Heart left ventricle (tissue), 16 donors: ENCODE data around the gene RANBP17. TPM values are rescaled to one million over a fixed set of nuclear protein-coding genes. Genes with fewer than 3 reads are reported as not detected.

Source experiments
- ATAC-seq, 4 donors: fragments of 200-7000 bp; cut with Tn5 transposase; one replicate each; pipeline ENCODE4 v1.9.1; 2020 to 2022; ENCODE audit warnings: moderate library complexity in 4 of 4, mild to moderate bottlenecking in 3 of 4, moderate number of reproducible peaks in 1 of 4
- DNase-seq, 5 donors: peaks; one replicate each; pipeline ENCODE4 v3.0.0-alpha.2; 2020
- H3K27ac ChIP-seq, 12 donors: fragments of 200-600 bp; sonication (generic) in 4 of 12; one replicate each; pipeline versions ENCODE4 v1.5.0 to v1.8.0; 2016 to 2022; ENCODE audit warnings: mild to moderate bottlenecking in 2 of 12
- H3K27me3 ChIP-seq, 9 donors: fragments of 200-600 bp; sonication (generic) in 2 of 9; one replicate each; pipeline versions ENCODE4 v1.5.1 to v1.8.0; 2016 to 2022; ENCODE audit warnings: mild to moderate bottlenecking in 3 of 9
- H3K36me3 ChIP-seq, 9 donors: fragments of 200-600 bp; sonication (generic) in 2 of 9; one replicate each; pipeline versions ENCODE4 v1.5.0 to v1.8.0; 2018 to 2022; ENCODE audit warnings: mild to moderate bottlenecking in 2 of 9
- H3K4me1 ChIP-seq, 12 donors: fragments of 200-600 bp; sonication (generic) in 4 of 12; one replicate each; pipeline versions ENCODE4 v1.5.0 to v1.8.0; 2016 to 2022; ENCODE audit warnings: mild to moderate bottlenecking in 3 of 12
- H3K4me3 ChIP-seq, 12 donors: fragments of 200-600 bp; sonication (generic) in 4 of 12; one replicate each; pipeline versions ENCODE4 v1.5.0 to v1.8.0; 2017 to 2022; ENCODE audit warnings: mild to moderate bottlenecking in 9 of 12, moderate library complexity in 4 of 12
- H3K9me3 ChIP-seq, 12 donors: fragments of 200-600 bp; sonication (generic) in 4 of 12; one replicate each; pipeline versions ENCODE4 v1.5.0 to v1.8.0; 2016 to 2022; ENCODE audit warnings: mild to moderate bottlenecking in 1 of 12
- CTCF ChIP-seq, 12 donors: fragments of 200-600 bp; sonication (generic) in 4 of 12; IDR thresholded peaks; one replicate each; pipeline versions ENCODE4 v1.5.0 to v1.8.0; 2018 to 2022; ENCODE audit warnings: antibody characterized with exemption in 12 of 12, mild to moderate bottlenecking in 5 of 12
- POLR2A ChIP-seq, 2 donors: fragments of 450-650 bp; IDR thresholded peaks; one replicate each; pipeline ENCODE4 v1.6.1; 2017; ENCODE audit warnings: antibody characterized with exemption in 2 of 2, mild to moderate bottlenecking in 2 of 2, moderate library complexity in 2 of 2
- WGBS, 4 donors: extraction: QIAGEN DNeasy Blood & Tissue Kit in 2 of 4; methylation state at CpG; one replicate each; pipeline versions ENCODE4 v1.1.5 to v1.1.7; 2013 to 2018; 5-methylcytosine and 5-hydroxymethylcytosine counted together
- intact Hi-C, 10 donors: fragments of 100-400 bp; cut with DNase I; formaldehyde crosslinking; loops; one replicate each; pipeline versions ENCODE4 v1.11.1 to v1.14.2; 2022
- polyA plus RNA-seq, 2 donors: library from polyadenylated mRNA; stranded (reverse); fragments of 200-250 nt; gene quantifications; one replicate each; pipeline ENCODE4 v1.2.3, GENCODE V29; 2013
- total RNA-seq, 9 donors: library from RNA; depleted of rRNA in 2 of 9; stranded (reverse); fragments of >200 nt in 2 of 9; fragmentation: NEBNext Ultra II Directional in 3 of 9; extraction: Animal tissue kit (Norgen Biotek cat#: 25700) in 3 of 9; gene quantifications; one replicate each; pipeline versions ENCODE4 v1.1.0 to v1.2.4, GENCODE V29; 2016 to 2023
- donor health status: ischemic (EF 13 %, LVEDD 7.1; RV severe dilation, severe dysfunction).
- donor health status: healthy with polysubstance abuse.
- donor health status: DM: no; HTN: yes; CAD: no.
- donor health status: DM: no; HTN: no; CAD: no.
- donor health status: ischemic (EF 25% LVEDD 6.9; RV normal size, moderate dysfunction).
- donor health status: ischemic (EF 25% LVEDD 5.7; RV mildly dilated, moderate dysfunction).
- donor health status: healthy.
- donor health status: DM: yes; HTN: yes; CAD: no.
- donor health status: ischemic (EF 35%, LVEDD 5.7; RV mildly dilated, moderate dysfunction).
- donor health status: nonischemic (EF 11% LVEDD 7.7; RV severe dilation, severe dysfunction).
- donor health status: DM: yes; HTN: yes; CAD: no.
- donor health status: PGD.
- donor health status: ischemic (EF 29% LVEDD 5.4; RV normal size, mild dysfunction).
- donor health status: nonischemic (EF 23%, LVEDD 6.1; RV moderate dilation, normal function).

The RANBP17 gene
- total and polyA plus RNA-seq, 11 donors: 0.65 to 11.5 (median 3.7) TPM

GRCh38 chr5:171152382-171152781, 290.6 kb downstream of the RANBP17 start:
- intact Hi-C loops: loop anchor here in 1 of 10 donors (5.0 kb wide), 1 partner anchor 345 kb away; no protein-coding TSS in a partner anchor
- no peak for ATAC-seq
- no peak overlapping the region for H3K4me3 ChIP-seq
- no peak for TF ChIP-seq POLR2A (IDR thresholded peaks at IDR 0.05)
- TF ChIP-seq CTCF (IDR thresholded peaks at IDR 0.05): peak in 1 of 12 donors; percentile 6
- WGBS, 4 donors: 82 to 95% (median 90%) methylated on average over 4 of the region's 4 CpGs
- no peak for DNase-seq
- H3K9me3 ChIP-seq: no peaks in the 10 kb centered on the region
- no peaks in the 10 kb centered on the region for H3K27me3 ChIP-seq
- no peaks in the 10 kb centered on the region for H3K4me1 ChIP-seq
- H3K36me3 ChIP-seq: no peaks in the 10 kb centered on the region
- no peak overlapping the region for H3K27ac ChIP-seq

GRCh38 chr5:171155621-171156020, 293.8 kb downstream of the RANBP17 start:
- TF ChIP-seq CTCF (IDR thresholded peaks at IDR 0.05) (no peak), POLR2A (IDR thresholded peaks at IDR 0.05) (no peak)
- 87 to 94% (median 94%) methylated on average over 1 of the region's 1 CpG for WGBS, 4 donors
- no peak for ATAC-seq
- Histone ChIP-seq H3K27ac (no peak overlapping the region), H3K36me3 (no peaks in the 10 kb centered on the region), H3K4me3 (no peak overlapping the region), H3K27me3 (no peaks in the 10 kb centered on the region), H3K9me3 (no peaks in the 10 kb centered on the region), H3K4me1 (no peaks in the 10 kb centered on the region)
- DNase-seq: no peak
- intact Hi-C loops: no loop called here

GRCh38 chr5:171157276-171157675, 295.5 kb downstream of the RANBP17 start:
- no peak overlapping the region for H3K4me3 ChIP-seq
- no peak for ATAC-seq
- intact Hi-C loops: no loop called here
- H3K4me1 ChIP-seq: no peaks in the 10 kb centered on the region
- no peak for DNase-seq
- no peak for TF ChIP-seq CTCF (IDR thresholded peaks at IDR 0.05)
- TF ChIP-seq POLR2A (IDR thresholded peaks at IDR 0.05): no peak
- H3K27me3 ChIP-seq: no peaks in the 10 kb centered on the region
- WGBS, 4 donors: 84 to 92% (median 86%) methylated on average over 2 of the region's 2 CpGs
- no peak overlapping the region for H3K27ac ChIP-seq
- H3K36me3 ChIP-seq: no peaks in the 10 kb centered on the region
- no peaks in the 10 kb centered on the region for H3K9me3 ChIP-seq

- WGBS, 4 donors: 90 to 96% (median 92%) methylated on average over 1 of the region's 1 CpG
- no peaks in the 10 kb centered on the region for H3K4me1 ChIP-seq
- intact Hi-C loops: no loop called here
- DNase-seq: no peak
- ATAC-seq: no peak
- H3K27me3 ChIP-seq: no peaks in the 10 kb centered on the region
- TF ChIP-seq POLR2A (IDR thresholded peaks at IDR 0.05) (no peak), CTCF (IDR thresholded peaks at IDR 0.05) (no peak)
- H3K27ac ChIP-seq: no peak overlapping the region
- no peak overlapping the region for H3K4me3 ChIP-seq
- no peaks in the 10 kb centered on the region for H3K36me3 ChIP-seq
- no peaks in the 10 kb centered on the region for H3K9me3 ChIP-seq
Observed at GRCh38 chr5:171157775-171158174, 296.0 kb downstream of the RANBP17 start.
